ENCODE measurements around the gene CACNA1D. TPM values are rescaled to one million over a fixed set of nuclear protein-coding genes. Genes with fewer than 3 reads are reported as not detected.

Gene CACNA1D
- polyA plus RNA-seq, 4 donors, result 2.2 to 133 (median 6.2) TPM

DNA sequence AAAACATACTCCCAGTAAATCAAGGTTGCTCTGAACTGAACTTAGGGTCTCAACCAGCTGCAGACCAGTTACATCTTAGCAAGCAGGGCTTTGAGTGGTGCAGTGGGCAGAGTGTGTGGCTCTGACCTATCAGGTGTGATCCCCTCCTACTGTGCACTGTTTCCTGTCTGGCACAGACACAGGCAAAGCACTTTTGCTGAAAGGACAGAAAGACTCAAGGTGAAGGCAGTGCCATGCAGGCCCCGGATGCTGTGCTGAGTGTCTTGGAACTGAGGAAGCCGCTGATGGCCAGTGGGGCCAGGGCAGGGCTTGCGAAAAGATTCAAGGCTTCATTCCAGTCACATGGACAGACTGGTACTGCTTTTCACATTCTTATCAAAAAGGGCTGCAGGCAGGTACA lies 85.2 kb downstream of the CACNA1D start:
- DNase-seq (no peak), FAIRE-seq (no peak)
- no peaks in the 10 kb centered on the region for H3K4me1 ChIP-seq (ENCODE audit: control insufficient read depth in 3 of 3, insufficient read depth in 2 of 3, low read depth in 1 of 3, low read length in 2 of 3)
- H3K9me3 ChIP-seq (ENCODE audit: control insufficient read depth in 2 of 2, insufficient read depth in 1 of 2, low read depth in 1 of 2, low read length in 1 of 2), result no peaks in the 10 kb centered on the region
- H3K27me3 ChIP-seq (ENCODE audit: control insufficient read depth in 3 of 3, insufficient read depth in 3 of 3, low read length in 3 of 3), result no peaks in the 10 kb centered on the region
- WGBS, 3 donors, result 91 to 96% (median 93%) methylated on average over 3 of the region's 3 CpGs
- H3K27ac ChIP-seq (ENCODE audit: low read depth in 1 of 3, low read length in 2 of 3), result no peak overlapping the region
- peaks cover 0 to 35% (median 0%) of the 10 kb centered on the region in 3 donors for H3K36me3 ChIP-seq (ENCODE audit: control insufficient read depth in 3 of 3, insufficient read depth in 2 of 3, low read depth in 1 of 3, low read length in 3 of 3)
- no peak overlapping the region for H3K4me3 ChIP-seq (ENCODE audit: low read depth in 1 of 3, low read length in 3 of 3)

DNA sequence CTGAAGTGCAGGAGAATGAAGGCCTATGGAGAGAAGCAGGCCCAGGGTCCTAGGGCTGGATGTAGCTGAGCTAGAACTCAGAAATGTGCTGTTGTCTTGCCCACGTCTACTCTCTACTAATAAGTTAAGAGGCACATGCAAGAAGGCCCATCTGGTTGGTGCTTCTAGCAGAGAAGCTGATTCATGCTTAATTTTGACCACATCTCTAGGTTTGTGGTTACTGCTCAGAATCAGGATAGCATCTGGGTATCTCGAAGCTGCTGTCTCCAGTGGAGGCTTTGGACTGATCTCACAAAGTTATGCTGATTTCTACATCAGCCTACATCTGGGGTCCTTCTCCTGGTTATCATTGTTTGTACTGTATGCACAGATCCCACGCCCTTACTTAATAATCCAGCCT lies 87.3 kb downstream of the CACNA1D start:
- Histone ChIP-seq H3K4me3 (ENCODE audit: low read depth in 1 of 3, low read length in 3 of 3) (no peak overlapping the region), H3K27me3 (ENCODE audit: control insufficient read depth in 3 of 3, insufficient read depth in 3 of 3, low read length in 3 of 3) (no peaks in the 10 kb centered on the region), H3K27ac (ENCODE audit: low read depth in 1 of 3, low read length in 2 of 3) (no peak overlapping the region), H3K9me3 (ENCODE audit: control insufficient read depth in 2 of 2, insufficient read depth in 1 of 2, low read depth in 1 of 2, low read length in 1 of 2) (no peaks in the 10 kb centered on the region), H3K4me1 (ENCODE audit: control insufficient read depth in 3 of 3, insufficient read depth in 2 of 3, low read depth in 1 of 3, low read length in 2 of 3) (no peaks in the 10 kb centered on the region), H3K36me3 (ENCODE audit: control insufficient read depth in 3 of 3, insufficient read depth in 2 of 3, low read depth in 1 of 3, low read length in 3 of 3) (peaks cover 0 to 31% (median 0%) of the 10 kb centered on the region in 3 donors)
- DNase-seq (no peak), FAIRE-seq (no peak)
- WGBS, 3 donors, result 65 to 81% (median 65%) methylated on average over 3 of the region's 3 CpGs

DNA sequence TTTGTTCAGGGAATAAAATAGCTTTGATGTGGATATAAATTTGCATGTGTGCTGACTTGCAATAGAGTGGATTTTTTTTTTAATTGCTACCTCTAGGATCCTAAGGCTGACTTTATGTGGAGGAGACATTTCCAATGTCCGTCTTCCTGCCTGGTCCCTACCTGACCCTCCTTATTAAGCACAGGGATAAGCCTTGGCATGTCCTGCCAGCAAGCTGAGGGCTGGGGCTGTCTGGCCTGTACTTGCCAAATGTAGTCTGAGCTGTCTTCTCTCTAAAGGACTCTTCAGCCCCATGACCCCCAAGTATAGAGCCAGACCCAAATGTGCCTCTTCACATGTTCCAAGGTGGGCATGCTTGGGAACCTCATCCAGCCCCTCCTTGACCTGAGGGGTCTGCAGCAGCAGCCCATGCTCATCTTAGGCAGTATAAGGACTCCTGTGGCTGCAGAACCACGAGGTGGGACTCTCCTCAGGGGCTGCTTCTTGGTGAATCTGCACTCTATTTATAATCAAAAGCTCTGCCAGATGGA lies 88.8 kb downstream of the CACNA1D start:
- DNase-seq (no peak), FAIRE-seq (no peak)
- no peaks in the 10 kb centered on the region for H3K4me1 ChIP-seq (ENCODE audit: control insufficient read depth in 3 of 3, insufficient read depth in 2 of 3, low read depth in 1 of 3, low read length in 2 of 3)
- H3K4me3 ChIP-seq (ENCODE audit: low read depth in 1 of 3, low read length in 3 of 3), result no peak overlapping the region
- whole genome bisulfite sequencing, 3 donors, result 76 to 77% (median 77%) methylated on average over 2 of the region's 2 CpGs
- no peaks in the 10 kb centered on the region for H3K9me3 ChIP-seq (ENCODE audit: control insufficient read depth in 2 of 2, insufficient read depth in 1 of 2, low read depth in 1 of 2, low read length in 1 of 2)
- no peak overlapping the region for H3K27ac ChIP-seq (ENCODE audit: low read depth in 1 of 3, low read length in 2 of 3)
- peaks cover 0 to 22% (median 0%) of the 10 kb centered on the region in 3 donors for H3K36me3 ChIP-seq (ENCODE audit: control insufficient read depth in 3 of 3, insufficient read depth in 2 of 3, low read depth in 1 of 3, low read length in 3 of 3)
- H3K27me3 ChIP-seq (ENCODE audit: control insufficient read depth in 3 of 3, insufficient read depth in 3 of 3, low read length in 3 of 3), result no peaks in the 10 kb centered on the region

DNA sequence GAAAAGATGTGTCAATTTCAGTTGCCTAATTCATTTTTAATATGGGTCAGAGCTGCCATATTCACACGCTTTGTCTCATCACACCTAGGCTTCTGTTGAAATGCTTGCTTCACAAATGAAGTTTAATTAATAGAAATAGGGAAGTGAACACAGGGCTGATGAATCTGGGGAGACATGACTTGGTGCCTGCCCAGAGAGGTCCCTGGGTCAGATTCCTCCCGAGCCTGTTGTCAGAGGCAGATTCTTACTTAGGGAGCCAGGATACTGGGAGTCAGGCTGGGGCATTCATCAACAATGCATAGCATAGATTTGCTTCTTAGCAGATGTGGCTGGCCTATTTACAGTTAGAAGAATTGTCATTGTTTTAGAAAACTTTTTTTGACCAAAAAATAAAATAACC lies 90.6 kb downstream of the CACNA1D start:
- Histone ChIP-seq H3K27me3 (ENCODE audit: control insufficient read depth in 3 of 3, insufficient read depth in 3 of 3, low read length in 3 of 3) (no peaks in the 10 kb centered on the region), H3K4me3 (ENCODE audit: low read depth in 1 of 3, low read length in 3 of 3) (no peak overlapping the region), H3K27ac (ENCODE audit: low read depth in 1 of 3, low read length in 2 of 3) (no peak overlapping the region), H3K9me3 (ENCODE audit: control insufficient read depth in 2 of 2, insufficient read depth in 1 of 2, low read depth in 1 of 2, low read length in 1 of 2) (no peaks in the 10 kb centered on the region), H3K36me3 (ENCODE audit: control insufficient read depth in 3 of 3, insufficient read depth in 2 of 3, low read depth in 1 of 3, low read length in 3 of 3) (peaks cover 0 to 21% (median 0%) of the 10 kb centered on the region in 3 donors), H3K4me1 (ENCODE audit: control insufficient read depth in 3 of 3, insufficient read depth in 2 of 3, low read depth in 1 of 3, low read length in 2 of 3) (no peaks in the 10 kb centered on the region)
- WGBS, 3 donors, result 65 to 93% (median 82%) methylated on average over 2 of the region's 2 CpGs
- DNase-seq (no peak), FAIRE-seq (no peak)

DNA sequence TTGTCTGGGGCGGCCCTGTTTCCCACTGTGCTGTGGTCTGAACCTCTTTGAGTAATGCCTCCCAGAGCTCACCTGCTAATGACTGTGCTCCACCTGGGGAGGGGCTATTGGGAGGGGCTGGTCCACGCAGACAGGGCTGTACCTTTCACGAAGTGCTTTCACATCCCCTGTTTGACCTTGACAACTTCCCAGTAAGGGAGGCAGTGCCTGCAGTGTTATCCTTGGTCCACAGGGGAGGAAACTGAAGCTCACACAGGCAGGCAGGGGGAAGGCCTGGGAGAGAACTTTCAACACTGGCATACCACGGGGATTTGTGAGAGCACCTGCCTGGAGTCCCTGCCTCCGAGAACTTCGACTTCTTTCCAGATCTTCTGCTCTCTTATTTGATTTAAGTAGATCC lies 91.2 kb downstream of the CACNA1D start:
- FAIRE-seq, result no peak
- Histone ChIP-seq H3K27me3 (ENCODE audit: control insufficient read depth in 3 of 3, insufficient read depth in 3 of 3, low read length in 3 of 3) (no peaks in the 10 kb centered on the region), H3K4me3 (ENCODE audit: low read depth in 1 of 3, low read length in 3 of 3) (no peak overlapping the region), H3K27ac (ENCODE audit: low read depth in 1 of 3, low read length in 2 of 3) (no peak overlapping the region), H3K9me3 (ENCODE audit: control insufficient read depth in 2 of 2, insufficient read depth in 1 of 2, low read depth in 1 of 2, low read length in 1 of 2) (no peaks in the 10 kb centered on the region), H3K4me1 (ENCODE audit: control insufficient read depth in 3 of 3, insufficient read depth in 2 of 3, low read depth in 1 of 3, low read length in 2 of 3) (no peaks in the 10 kb centered on the region), H3K36me3 (ENCODE audit: control insufficient read depth in 3 of 3, insufficient read depth in 2 of 3, low read depth in 1 of 3, low read length in 3 of 3) (peaks cover 0 to 24% (median 0%) of the 10 kb centered on the region in 3 donors)
- WGBS, 3 donors, result 60 to 71% (median 62%) methylated on average over 6 of the region's 6 CpGs
- no peak for DNase-seq

DNA sequence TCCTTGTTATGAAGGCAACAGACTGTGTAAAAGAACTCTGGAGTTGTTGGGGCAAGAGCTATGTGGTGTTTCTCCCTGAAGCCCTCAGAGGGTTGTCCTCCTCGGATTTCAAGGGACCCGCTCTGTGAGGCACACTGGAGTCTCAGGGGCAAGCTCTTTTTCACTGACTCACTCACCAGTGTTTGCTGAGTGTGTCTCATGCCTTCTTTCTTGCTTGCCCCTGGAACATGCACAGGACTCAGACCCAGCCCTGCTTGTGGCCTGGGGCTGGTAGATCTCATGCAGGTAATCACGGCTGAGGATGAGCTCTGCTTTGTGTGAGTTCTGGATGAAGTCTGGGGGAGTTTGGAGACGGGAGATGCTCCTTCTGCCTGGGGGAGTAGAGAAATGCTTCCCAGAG lies 93.7 kb downstream of the CACNA1D start:
- Histone ChIP-seq H3K27me3 (ENCODE audit: control insufficient read depth in 3 of 3, insufficient read depth in 3 of 3, low read length in 3 of 3) (no peaks in the 10 kb centered on the region), H3K9me3 (ENCODE audit: control insufficient read depth in 2 of 2, insufficient read depth in 1 of 2, low read depth in 1 of 2, low read length in 1 of 2) (no peaks in the 10 kb centered on the region), H3K4me3 (ENCODE audit: low read depth in 1 of 3, low read length in 3 of 3) (no peak overlapping the region), H3K27ac (ENCODE audit: low read depth in 1 of 3, low read length in 2 of 3) (no peak overlapping the region), H3K36me3 (ENCODE audit: control insufficient read depth in 3 of 3, insufficient read depth in 2 of 3, low read depth in 1 of 3, low read length in 3 of 3) (peaks cover 0 to 37% (median 0%) of the 10 kb centered on the region in 3 donors), H3K4me1 (ENCODE audit: control insufficient read depth in 3 of 3, insufficient read depth in 2 of 3, low read depth in 1 of 3, low read length in 2 of 3) (no peaks in the 10 kb centered on the region)
- DNase-seq (no peak), FAIRE-seq (no peak)
- 80 to 93% (median 82%) methylated on average over 4 of the region's 4 CpGs for WGBS, 3 donors

DNA sequence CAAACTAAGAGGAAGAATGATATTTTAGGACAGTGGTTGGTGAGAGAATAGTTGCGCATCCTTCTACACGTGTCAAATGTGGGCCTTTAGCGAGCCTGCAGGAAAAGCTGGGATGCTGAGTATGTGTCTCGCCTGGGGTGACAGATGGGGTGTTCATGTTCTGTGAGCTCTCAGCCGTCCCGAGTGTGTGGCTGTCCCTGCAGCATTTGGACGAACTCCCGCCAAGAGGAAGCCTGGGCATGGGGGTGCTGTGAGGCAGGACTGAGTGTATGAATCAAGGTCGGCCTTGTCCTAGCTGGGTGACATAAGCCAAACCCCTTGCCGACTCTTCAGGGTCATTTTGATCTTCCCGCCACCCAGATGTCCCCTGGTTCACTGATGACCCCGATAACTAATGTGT lies 94.8 kb downstream of the CACNA1D start:
- Histone ChIP-seq H3K4me3 (ENCODE audit: low read depth in 1 of 3, low read length in 3 of 3) (no peak overlapping the region), H3K27ac (ENCODE audit: low read depth in 1 of 3, low read length in 2 of 3) (no peak overlapping the region), H3K36me3 (ENCODE audit: control insufficient read depth in 3 of 3, insufficient read depth in 2 of 3, low read depth in 1 of 3, low read length in 3 of 3) (peaks cover 0 to 39% (median 0%) of the 10 kb centered on the region in 3 donors), H3K4me1 (ENCODE audit: control insufficient read depth in 3 of 3, insufficient read depth in 2 of 3, low read depth in 1 of 3, low read length in 2 of 3) (no peaks in the 10 kb centered on the region), H3K9me3 (ENCODE audit: control insufficient read depth in 2 of 2, insufficient read depth in 1 of 2, low read depth in 1 of 2, low read length in 1 of 2) (no peaks in the 10 kb centered on the region), H3K27me3 (ENCODE audit: control insufficient read depth in 3 of 3, insufficient read depth in 3 of 3, low read length in 3 of 3) (no peaks in the 10 kb centered on the region)
- no peak for DNase-seq
- FAIRE-seq, result no peak
- 89 to 94% (median 94%) methylated on average over 12 of the region's 12 CpGs for WGBS, 3 donors

DNA sequence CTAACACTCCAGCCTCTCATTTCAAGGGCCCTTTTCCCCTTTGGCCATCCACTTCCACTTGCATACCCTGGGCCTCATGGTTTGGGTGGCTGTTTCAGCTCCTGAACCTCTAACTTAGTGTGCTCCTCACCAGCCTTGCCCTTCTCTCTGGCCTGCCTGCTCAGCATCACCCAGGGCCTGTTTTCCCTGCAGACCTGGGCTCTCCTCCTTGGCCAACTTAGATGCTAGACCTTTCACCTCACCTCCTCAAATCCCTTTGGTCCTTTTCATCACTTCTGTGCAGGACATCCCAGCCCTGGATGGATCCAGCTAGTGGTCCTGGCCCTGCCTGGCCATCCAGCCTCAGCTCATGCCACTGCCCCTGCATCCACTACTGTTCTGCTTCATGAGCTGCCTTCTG lies 95.4 kb downstream of the CACNA1D start:
- Histone ChIP-seq H3K4me3 (ENCODE audit: low read depth in 1 of 3, low read length in 3 of 3) (no peak overlapping the region), H3K36me3 (ENCODE audit: control insufficient read depth in 3 of 3, insufficient read depth in 2 of 3, low read depth in 1 of 3, low read length in 3 of 3) (peaks cover 0 to 42% (median 0%) of the 10 kb centered on the region in 3 donors), H3K4me1 (ENCODE audit: control insufficient read depth in 3 of 3, insufficient read depth in 2 of 3, low read depth in 1 of 3, low read length in 2 of 3) (no peaks in the 10 kb centered on the region), H3K27ac (ENCODE audit: low read depth in 1 of 3, low read length in 2 of 3) (no peak overlapping the region), H3K27me3 (ENCODE audit: control insufficient read depth in 3 of 3, insufficient read depth in 3 of 3, low read length in 3 of 3) (no peaks in the 10 kb centered on the region), H3K9me3 (ENCODE audit: control insufficient read depth in 2 of 2, insufficient read depth in 1 of 2, low read depth in 1 of 2, low read length in 1 of 2) (no peaks in the 10 kb centered on the region)
- FAIRE-seq, result no peak
- no peak for DNase-seq

DNA sequence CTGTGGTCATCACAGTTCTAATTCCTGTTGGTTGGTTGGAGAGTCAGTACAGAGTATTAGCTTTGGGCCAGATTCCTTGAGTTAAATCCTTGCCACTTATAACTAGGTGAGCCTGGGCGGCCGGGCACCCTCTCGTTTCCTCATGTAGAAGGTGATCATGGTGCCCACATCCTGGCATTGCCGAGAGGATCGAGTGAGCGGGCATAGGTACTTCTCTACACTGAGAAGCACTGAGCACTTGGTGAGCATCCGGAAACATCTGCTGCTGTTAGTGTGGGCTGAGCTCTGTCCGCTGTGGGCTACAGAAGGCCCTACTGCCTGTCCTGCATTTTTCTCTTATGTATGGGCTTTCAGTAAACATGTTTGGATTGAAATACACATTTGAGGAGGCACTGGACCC lies 96.2 kb downstream of the CACNA1D start:
- Histone ChIP-seq H3K9me3 (ENCODE audit: control insufficient read depth in 2 of 2, insufficient read depth in 1 of 2, low read depth in 1 of 2, low read length in 1 of 2) (no peaks in the 10 kb centered on the region), H3K4me1 (ENCODE audit: control insufficient read depth in 3 of 3, insufficient read depth in 2 of 3, low read depth in 1 of 3, low read length in 2 of 3) (no peaks in the 10 kb centered on the region), H3K36me3 (ENCODE audit: control insufficient read depth in 3 of 3, insufficient read depth in 2 of 3, low read depth in 1 of 3, low read length in 3 of 3) (peaks cover 0 to 46% (median 0%) of the 10 kb centered on the region in 3 donors), H3K27me3 (ENCODE audit: control insufficient read depth in 3 of 3, insufficient read depth in 3 of 3, low read length in 3 of 3) (peaks cover 0 to 3% (median 0%) of the 10 kb centered on the region in 3 donors), H3K27ac (ENCODE audit: low read depth in 1 of 3, low read length in 2 of 3) (no peak overlapping the region), H3K4me3 (ENCODE audit: low read depth in 1 of 3, low read length in 3 of 3) (no peak overlapping the region)
- FAIRE-seq (no peak), DNase-seq (no peak)
- WGBS, 3 donors, result 95 to 97% (median 96%) methylated on average over 8 of the region's 8 CpGs
